ENCODE results near the gene CAMTA1. TPM values are rescaled to one million over a fixed set of nuclear protein-coding genes. Genes with fewer than 3 reads are reported as not detected.

CAMTA1 gene
- total RNA-seq, 1 donor = 56.1 TPM

- no peak for DNase-seq (ENCODE audit: low read depth)
- TF ChIP-seq CTCF (IDR thresholded peaks at IDR 0.05; ENCODE audit: insufficient read depth, low read depth, low read length) = no peak
- no peak overlapping the region for H3K4me3 ChIP-seq (ENCODE audit: low read depth, low read length)
Measured at GRCh38 chr1:7666249-7666648, 881.0 kb downstream of the CAMTA1 start.

- TF ChIP-seq CTCF (IDR thresholded peaks at IDR 0.05; ENCODE audit: insufficient read depth, low read depth, low read length) = no peak
- no peak overlapping the region for H3K4me3 ChIP-seq (ENCODE audit: low read depth, low read length)
- no peak for DNase-seq (ENCODE audit: low read depth)
Measured at GRCh38 chr1:7667159-7667558, 881.9 kb downstream of the CAMTA1 start.

- no peak overlapping the region for H3K4me3 ChIP-seq (ENCODE audit: low read depth, low read length)
- TF ChIP-seq CTCF (IDR thresholded peaks at IDR 0.05; ENCODE audit: insufficient read depth, low read depth, low read length) = peak; percentile 100
- peak; percentile 77 for DNase-seq (ENCODE audit: low read depth)
Measured at GRCh38 chr1:7667625-7668218, 882.5 kb downstream of the CAMTA1 start.

- TF ChIP-seq CTCF (IDR thresholded peaks at IDR 0.05; ENCODE audit: insufficient read depth, low read depth, low read length) = peak; percentile 74
- DNase-seq (ENCODE audit: low read depth) = peak; percentile 16
- no peak overlapping the region for H3K4me3 ChIP-seq (ENCODE audit: low read depth, low read length)
Measured at GRCh38 chr1:7669559-7670311, 884.5 kb downstream of the CAMTA1 start.

- no peak overlapping the region for H3K4me3 ChIP-seq (ENCODE audit: low read depth, low read length)
- no peak for TF ChIP-seq CTCF (IDR thresholded peaks at IDR 0.05; ENCODE audit: insufficient read depth, low read depth, low read length)
- DNase-seq (ENCODE audit: low read depth) = no peak
Measured at GRCh38 chr1:7670334-7671145, 885.3 kb downstream of the CAMTA1 start.

GRCh38 chr1:7671146-7671465 is 885.9 kb downstream of the CAMTA1 start:
- TF ChIP-seq CTCF (IDR thresholded peaks at IDR 0.05; ENCODE audit: insufficient read depth, low read depth, low read length) = no peak
- H3K4me3 ChIP-seq (ENCODE audit: low read depth, low read length) = no peak overlapping the region
- DNase-seq (ENCODE audit: low read depth) = no peak

Data from fibroblast of villous mesenchyme (primary cell).